Superior temporal gyrus (tissue), 1 donor: ENCODE results near the gene GABRE.

Experiments
- DNase-seq: peaks from one replicate; pipeline ENCODE4 v3.0.0-alpha.2; 2016; ENCODE audit errors: extremely low spot score

Gene GABRE, protein sequence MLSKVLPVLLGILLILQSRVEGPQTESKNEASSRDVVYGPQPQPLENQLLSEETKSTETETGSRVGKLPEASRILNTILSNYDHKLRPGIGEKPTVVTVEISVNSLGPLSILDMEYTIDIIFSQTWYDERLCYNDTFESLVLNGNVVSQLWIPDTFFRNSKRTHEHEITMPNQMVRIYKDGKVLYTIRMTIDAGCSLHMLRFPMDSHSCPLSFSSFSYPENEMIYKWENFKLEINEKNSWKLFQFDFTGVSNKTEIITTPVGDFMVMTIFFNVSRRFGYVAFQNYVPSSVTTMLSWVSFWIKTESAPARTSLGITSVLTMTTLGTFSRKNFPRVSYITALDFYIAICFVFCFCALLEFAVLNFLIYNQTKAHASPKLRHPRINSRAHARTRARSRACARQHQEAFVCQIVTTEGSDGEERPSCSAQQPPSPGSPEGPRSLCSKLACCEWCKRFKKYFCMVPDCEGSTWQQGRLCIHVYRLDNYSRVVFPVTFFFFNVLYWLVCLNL

DNA sequence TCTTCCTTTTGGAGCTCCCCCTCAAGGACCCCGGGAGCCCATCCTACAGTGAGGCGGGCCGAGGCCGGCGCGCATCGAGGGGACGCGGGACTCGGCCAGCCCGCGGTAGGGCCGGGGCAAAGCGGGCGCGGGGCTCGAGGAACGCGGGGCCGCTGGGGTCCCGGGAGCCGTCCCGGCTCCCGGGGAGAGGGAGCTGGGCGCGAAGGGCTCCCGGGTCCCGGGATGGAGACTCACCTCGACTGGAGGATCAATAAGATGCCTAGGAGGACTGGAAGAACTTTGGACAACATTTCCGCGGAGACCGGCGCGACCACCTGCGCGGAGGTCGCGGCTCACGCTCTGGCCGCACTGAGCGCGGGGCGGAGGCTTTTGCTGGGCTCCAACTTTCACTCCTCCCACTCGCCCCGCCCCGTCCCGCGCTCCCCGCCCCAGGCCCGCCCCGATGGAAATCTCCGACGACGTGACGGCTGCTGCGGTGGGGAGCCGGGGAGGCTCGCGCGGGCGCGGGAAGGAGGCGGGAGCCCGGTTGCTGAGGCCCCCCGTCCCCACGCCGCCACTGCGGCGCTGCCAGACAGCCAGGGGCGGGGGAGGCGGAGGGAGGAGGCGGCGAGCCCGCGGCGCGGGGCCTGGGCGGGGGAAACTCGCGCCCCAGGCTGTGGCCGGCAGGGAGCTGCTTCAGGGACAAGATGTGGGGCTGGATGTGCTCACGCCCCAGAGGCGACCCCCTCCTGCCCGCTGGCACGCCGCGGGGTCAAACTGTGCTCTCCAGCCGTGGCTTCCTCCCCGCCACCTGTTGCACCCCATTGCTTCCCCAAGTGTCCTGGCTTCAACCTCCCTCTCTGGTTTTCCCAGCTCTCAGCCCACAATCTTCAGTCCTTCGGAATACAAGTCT lies at the start of gene GABRE:
Gene GABRE, minus strand, starts transcription at position 341 of the 892 bp plus-strand sequence. Its CDS starts 51 bp downstream, at position 290.
- DNase-seq, result no peak

DNA sequence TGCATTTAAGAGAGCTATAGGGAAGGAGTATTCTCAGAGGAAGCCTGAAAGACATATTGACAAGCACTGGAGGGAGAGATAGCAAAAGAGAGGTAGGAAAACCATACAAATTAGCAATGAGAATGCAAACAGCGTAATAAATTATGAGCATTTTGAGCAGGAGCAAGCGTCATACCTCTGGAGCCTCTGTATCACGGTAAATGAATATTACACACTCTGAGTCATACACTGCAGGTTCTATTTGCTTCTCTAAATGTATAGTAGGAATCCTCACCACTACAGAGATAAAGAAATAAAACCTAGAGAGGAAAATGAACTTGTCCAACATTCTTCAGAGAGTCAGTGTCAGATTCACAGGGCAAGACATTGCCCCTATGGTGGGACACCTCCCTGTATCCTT lies 46.4 kb upstream of the GABRE start:
- DNase-seq, result no peak

DNA sequence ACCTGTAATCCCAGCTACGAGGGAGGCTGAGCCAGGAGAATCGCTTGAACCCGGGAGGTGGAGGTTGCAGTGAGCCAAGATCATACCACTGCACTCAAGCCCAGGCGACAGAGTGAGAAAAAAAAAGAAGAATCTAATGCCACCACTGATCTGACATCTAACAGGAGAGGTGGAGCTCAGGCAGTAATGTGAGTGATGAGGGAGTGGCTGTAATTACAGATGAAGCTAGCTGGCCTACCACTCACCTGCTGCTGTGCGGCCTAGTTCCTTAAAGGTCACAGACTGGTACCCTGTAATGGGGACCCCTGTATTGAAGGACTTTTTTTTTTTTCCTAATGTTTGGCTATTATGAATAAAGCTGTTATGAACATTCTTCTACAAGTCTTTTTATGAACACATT lies 25.3 kb upstream of the GABRE start:
- no peak for DNase-seq

DNA sequence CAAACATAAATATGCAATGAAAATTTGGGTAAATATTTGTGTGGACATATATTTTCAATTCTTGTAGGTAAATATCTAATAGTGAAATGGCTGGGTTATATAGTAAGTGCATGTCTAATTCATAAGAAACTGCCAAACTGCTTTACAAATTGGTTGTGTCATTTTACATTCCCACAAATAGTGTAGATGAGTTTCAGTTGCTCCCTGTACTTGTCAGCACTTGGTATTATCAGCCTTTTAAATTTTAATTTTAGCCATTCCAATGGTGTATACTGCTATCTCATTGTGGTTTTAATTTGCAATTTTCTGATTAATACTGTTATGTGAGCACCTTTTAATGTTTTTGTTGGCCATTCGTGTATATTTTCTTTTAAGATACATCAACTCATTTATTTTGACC lies 23.1 kb upstream of the GABRE start:
- DNase-seq, result no peak

DNA sequence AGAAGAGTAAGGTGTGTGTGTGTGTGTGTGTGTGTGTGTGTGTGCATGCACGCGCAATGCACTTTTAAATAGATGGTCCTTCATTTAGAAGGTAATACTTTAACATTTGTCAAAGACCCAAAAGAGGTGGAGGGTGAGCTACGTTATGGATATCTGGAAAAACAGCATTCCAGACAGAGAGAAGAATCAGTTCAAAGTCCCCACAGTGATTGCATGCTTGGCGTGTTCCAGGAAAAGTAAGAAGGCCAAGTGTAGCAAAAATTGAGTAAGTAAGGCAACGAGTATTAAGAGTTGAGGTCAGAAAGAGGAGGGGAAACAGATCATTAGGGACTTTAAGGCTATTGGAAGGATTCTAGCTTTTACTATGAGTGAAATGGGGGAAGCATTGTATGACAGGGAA lies 21.9 kb upstream of the GABRE start:
- DNase-seq, result no peak

DNA sequence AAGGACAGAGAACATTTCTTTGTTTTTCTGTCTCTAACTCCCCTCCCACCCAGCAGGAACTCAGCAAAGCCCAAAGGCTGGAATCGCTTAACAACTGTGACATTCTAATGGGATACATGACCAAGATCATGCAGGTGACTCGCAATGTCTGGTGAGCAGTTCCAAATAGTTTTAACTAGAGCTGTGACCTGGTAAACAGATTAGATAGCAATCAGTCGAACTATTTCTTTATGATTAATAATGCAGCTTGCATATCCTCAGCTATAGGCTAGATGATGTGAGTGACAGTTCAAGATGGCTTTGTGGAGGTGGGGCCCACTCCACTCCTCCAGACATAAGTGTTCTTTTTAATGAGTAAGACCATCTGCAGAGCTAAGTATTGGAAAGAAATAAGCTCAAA lies 20.0 kb upstream of the GABRE start:
- DNase-seq, result no peak

DNA sequence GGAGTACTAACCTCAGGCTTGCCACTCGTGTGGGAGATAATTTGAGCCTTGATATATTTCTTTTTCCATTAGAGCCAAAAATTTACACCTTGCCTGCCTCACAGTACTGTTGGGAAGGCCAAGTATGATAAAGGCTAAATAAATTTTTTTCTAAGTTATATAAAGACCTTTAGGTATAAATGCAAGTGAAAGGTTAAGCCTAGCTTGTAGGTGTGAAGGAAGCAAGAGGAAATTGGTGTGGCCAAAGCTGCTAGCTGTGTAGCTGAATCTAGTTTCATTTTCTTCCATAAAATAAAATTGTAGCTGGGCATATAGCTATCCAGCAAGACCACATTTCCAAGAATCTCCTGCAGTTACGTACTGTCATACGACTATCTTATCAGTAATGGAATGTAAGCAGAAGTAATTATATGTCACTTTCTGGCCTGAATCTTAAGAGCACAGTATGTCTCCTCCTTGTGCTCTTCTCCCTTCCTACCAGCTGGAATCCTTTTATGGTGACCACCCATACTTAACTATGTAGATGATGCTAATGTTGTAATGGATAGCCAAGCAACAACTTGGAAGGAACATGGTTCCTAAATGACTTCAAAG lies 14.3 kb upstream of the GABRE start:
- no peak for DNase-seq

DNA sequence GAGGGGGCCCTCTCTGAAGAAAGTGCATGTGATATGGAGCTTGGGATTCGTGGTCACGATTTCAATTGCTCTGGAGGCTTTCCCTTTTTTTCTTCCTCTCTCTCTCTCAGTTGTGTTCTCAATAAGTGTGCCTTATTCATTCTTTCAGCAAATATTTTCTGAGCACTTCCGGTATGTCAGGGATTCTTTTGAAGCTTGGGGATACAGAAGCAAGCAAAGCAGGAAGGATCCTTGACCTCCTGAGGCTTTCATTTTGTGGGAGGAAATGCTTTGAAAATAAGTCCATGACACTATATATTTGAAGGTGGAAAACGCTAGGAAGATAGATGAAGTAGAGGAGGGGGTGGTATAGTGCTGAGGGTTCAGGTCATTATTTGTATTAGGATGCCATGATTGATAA lies 12.6 kb upstream of the GABRE start:
- no peak for DNase-seq

DNA sequence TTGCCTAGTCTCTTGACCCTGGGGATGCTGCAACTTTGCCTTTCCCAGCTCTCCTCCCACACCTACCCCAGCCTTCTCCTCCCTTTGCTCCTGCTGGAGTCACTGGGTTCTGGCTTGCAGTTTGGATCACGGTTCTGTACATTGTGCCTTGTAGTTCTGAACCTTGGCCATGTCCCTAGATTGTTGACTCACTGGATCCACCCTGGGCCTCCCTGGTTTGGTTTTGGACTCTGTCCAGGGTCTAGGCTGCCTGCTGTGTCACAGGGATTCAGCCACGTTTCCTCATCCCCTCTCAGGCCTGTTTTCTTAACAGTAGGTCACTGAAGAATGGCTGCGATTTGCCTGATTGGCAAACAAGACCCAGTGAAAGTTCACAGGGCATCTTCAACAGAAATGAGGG lies 11.5 kb upstream of the GABRE start:
- no peak for DNase-seq

DNA sequence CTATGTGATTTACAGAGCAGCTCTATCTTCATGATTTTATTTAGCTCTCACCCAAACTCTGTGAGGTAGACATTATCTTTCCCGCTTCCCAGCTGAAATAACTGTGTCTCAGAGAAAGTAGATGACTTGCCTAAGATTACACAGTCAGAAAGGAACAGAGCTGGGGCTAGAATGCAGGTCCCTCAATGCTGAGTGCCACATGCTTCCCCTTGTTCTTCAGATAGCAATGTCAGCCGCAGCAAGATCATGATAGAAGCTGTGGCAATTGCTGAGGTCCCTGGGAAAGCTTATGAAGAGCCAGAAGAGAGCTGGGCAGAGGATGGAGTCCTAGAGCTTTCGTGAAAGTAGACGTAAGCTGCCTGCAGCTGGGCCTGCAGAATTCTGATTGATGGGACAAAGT lies 11.1 kb upstream of the GABRE start:
- no peak for DNase-seq

DNA sequence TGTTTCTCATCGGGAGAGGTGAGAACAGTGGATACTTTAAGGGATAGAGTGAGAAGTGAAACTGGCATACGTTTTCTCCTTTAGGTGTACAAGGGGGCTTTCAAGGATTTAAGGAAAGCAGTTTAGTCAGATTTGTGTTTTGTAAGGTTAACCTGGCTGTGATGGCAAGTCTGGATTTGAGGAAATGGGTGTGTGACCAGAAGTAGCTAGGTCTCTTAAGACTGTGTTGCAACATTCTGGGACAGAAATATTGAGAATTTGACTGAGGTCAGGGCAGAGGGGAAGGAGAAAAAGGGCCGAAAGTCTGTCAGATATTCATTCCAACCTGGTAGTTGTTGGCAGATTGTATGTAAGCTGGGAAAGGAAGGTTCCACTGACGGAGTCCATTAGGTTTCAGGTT lies 10.4 kb upstream of the GABRE start:
- no peak for DNase-seq

DNA sequence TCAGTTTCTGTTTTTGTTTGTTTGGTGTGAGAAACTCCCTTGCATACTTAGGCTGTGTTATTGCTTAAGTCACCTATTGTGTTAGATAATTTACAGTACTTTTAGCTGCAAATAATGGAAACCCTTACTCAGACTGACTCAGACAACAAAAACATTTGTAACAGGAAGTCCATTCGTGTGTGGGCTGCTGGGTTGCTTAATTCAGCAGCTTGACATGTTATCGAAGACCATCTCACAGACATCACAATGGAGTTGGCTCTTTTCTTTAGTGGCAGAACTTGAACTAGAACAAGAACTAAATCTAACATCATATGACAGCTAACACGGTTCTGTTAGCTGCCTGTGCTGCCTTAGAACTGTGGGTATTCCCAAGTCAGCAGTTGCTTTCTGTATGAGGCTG lies 9.9 kb upstream of the GABRE start:
- no peak for DNase-seq

DNA sequence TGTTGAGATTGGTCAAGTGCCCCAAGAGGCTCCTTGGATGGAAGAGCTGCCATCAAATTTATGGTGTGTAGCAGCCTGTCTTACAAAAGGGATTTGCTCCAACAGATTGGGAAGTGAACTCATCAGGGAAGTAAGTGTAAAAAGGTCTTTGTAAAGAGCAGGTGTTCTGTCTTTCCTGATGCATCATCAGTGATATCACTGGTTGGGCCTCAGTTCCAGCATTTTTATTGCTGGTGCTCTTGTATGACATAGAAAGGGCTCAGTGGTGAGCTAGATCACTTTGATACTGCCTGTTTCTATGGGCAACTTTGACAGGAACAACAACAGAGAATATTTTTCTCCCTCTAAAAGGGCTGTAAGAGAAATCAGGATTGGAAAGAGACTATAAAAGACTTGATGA lies 8.7 kb upstream of the GABRE start:
- DNase-seq, result no peak

DNA sequence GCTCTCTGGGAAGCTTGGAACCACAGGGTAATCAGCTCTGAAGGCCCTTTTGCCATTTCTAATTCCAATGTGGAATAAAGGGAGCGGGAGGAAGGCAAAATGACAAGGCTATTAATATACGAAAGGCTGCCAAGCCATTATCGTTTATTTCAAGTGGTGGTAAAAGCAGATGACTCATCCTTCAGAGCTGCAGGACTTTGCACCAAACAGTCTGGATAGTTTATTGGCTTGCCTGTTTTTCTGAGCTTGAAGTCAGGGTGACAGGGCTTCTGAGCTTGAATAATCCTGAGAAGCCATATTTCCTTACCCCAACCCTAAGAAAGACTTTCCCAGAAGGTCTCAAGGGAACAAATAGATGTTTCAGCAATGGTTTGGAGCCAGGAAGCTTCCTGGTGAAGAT lies 7.7 kb upstream of the GABRE start:
- DNase-seq, result no peak

DNA sequence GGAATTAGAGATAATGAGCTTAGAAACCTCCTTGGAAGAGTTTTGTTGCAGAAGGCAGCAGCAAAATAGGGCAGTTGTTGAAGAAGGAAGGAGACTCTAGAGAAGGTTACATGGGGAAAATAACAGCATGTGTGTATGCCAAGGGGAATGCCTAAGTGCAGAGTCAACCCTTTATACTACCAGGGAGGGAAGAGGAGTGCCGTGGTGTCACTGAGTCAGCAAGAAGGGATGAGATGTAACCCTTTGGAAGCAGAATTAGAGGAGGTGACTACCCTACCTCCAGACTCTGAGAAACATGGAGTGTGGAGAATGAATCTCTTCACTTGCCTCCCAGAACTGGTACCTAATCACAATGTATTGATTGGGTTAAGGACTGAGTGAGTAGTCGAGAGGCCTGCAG lies 6.7 kb upstream of the GABRE start:
- no peak for DNase-seq

DNA sequence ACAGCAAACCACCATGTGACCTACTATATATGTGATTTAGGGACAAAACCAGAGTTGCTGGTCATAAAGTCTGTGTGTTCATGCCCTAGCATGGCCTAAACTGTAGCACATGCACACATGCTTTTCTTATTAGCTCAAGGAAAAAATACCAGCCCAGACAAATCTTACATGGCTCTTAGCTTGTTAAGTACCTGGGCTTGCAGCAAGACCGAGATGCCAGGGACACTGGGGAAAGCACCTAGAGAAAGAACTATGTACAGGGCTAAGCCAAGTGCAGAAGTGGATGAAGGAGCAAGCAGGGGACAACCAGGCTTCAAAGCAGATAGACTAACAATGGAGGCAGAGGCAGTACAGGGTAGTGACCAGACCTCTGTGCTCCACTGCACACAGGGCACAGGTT lies 3.4 kb upstream of the GABRE start:
- DNase-seq, result no peak

DNA sequence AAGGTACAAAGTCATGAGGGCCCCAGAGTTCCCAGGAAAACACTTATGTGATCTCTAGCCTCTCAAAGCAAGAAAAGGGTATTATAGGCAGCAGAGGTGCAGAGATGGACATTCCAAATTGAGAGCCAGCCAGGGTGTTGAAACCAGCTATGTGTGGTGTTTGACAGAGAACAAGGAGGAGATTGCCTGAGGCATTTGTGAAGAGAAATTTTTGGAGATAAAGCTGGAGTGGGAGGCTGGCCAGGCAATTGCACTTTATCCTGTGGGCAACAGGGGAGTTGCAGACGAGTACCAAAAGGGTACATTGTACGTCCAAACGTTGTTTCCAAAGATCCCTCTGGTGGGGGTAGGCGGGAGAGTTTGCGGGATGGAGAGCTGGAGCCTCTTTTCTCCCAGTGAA lies 2.5 kb upstream of the GABRE start:
- no peak for DNase-seq

DNA sequence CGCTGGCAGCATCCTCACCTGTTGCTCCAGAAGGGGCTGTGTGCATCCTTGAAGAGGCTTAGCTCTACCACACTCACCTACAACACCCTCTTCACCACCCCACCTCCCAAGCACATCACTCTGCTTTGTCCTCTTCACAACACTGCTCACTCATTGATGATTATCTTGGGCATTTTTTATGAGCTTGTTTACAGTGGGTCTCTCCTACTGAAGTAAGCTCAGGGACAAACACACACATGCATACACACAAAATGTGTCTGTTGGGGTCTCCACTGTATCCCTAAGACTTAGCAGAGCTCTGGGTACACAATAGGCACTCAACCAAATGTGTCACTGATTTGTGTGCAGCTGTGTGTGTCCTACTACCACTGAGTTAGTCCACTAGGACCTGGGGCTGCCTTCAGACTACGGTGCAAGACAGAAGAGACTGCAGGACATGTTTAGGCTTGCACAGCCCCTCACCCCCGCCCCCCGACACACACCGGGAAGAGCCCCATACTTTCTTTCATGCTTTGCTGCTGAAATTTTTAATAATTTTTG lies 1.3 kb upstream of the GABRE start:
- no peak for DNase-seq

DNA sequence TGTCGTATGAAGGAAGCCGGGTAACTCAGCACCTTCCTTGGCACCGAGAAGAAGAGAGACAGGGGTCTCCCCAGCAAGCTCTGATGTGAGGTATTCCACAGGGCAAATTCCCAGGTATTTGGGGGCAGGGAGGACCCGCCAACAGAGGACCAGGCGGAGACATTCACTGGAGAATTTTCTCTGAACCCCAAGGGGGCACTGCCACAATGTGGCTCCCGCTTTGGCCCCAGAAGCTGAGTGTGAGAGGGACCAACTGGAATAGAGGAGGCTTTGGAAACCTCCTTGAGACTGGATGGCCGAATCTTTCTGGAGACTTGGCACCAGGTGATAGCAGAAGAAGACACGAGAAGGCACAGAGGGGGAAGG lies 735 bp upstream of the GABRE start:
- no peak for DNase-seq

DNA sequence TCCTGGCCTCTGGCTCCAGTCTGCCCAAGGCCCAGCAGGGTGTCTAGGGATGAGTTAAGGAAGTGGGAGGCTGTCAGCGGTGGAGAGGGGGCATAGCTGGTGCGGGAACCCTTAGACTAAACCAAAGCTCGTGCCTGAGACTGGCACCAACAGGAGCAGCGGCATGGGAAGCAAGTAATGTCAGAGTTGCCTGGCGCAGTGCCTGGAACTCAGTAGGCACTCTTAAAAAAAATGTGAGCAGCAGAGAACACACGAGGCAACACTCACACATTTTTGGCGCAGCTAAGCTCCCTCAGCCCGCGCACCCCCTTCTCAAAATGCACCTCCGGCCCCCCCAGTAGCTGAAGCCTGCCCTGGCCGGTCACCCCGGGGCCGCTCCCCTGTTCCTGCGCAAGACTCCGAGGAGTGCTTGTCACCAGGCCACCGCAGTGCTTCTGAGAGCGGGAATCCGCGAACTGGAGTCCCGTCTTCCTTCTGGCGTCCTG lies 583 bp downstream of the GABRE start:
- no peak for DNase-seq

DNA sequence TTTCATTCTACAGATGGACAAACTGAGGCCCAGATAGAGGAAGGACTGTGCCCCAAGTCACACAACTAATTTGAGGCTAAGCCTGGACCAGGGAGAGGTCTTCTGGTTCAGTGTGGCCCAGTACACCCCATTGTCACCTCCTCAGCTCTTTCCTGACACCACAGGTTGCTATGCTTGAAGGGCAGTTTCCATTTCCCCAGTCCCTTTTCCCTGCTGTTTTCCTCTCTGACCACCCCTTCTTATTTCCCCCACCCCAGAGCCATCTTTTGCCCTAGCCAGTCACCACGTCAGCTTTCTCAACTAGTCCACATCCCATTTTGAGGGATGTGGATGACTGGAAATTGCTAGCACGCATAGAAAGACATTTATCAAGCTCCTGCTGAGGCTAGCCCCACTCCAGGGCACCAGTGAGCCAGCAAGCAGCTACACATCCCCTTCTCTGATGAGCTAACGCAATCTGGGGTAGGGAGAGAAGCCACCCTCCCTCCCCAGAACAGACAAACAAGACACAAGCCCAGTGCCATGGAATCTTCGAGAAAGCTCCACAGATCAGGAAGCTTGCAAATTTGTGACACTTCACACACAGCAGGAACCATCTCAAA lies 1.3 kb downstream of the GABRE start:
- DNase-seq, result no peak

DNA sequence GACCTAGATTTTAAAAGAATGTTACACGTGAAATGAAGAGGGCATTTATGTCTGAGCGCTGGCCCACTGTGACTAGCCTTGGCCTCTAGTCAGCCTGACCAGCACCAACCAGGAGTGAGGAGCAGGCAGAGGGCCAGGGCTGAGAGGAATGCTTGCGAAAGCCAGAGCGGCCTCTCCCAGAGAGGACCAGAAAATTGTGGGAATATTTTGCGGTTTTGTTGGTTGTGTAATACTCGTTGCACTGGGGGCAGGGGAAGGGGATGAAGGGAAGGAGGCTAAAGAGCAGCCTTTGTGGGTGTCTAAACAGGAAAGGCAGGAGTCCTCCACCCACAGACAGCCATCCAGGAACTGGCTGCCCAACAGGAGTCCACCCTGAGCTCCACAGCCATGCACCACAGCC lies 3.8 kb downstream of the GABRE start:
- DNase-seq, result no peak
